Stimulated activated CD8-positive, alpha-beta memory T cell treated with anti-CD3 and anti-CD28 coated beads, Interleukin-7, amount 100 ng/mL, for 4 hours (primary cell): ENCODE data around the gene ONECUT2.

Source experiments
- DNase-seq, 2 donors: peaks; one replicate each; pipeline ENCODE4 v3.0.0-alpha.2; 2020; ENCODE audit warnings: low read depth in 2 of 2

The ONECUT2 gene

GRCh38 chr18:57529151-57529550 is 94.0 kb downstream of the ONECUT2 start:
- no peak for DNase-seq

GRCh38 chr18:57533006-57533867 is 98.1 kb downstream of the ONECUT2 start:
- DNase-seq = no peak

- no peak for DNase-seq
Measured at GRCh38 chr18:57533868-57534510, 98.8 kb downstream of the ONECUT2 start.

- no peak for DNase-seq
Measured at GRCh38 chr18:57534511-57534909, 99.3 kb downstream of the ONECUT2 start.

GRCh38 chr18:57538614-57539013 is 103.4 kb downstream of the ONECUT2 start:
- DNase-seq = no peak

- DNase-seq = no peak
Measured at GRCh38 chr18:57539702-57540101, 104.5 kb downstream of the ONECUT2 start.
